CD8-positive, alpha-beta memory T cell (primary cell): ENCODE measurements around the gene TUBB1. TPM values are rescaled to one million over a fixed set of nuclear protein-coding genes. Genes with fewer than 3 reads are reported as not detected.
A peak's percentile ranks its signal among the peaks of the same experiment; 100 is the strongest.

Experiments
- CTCF ChIA-PET: fragments of 350-600 bp; sonication (Branson Sonifier 250); formaldehyde crosslinking; loops from one replicate; lab custom pipeline; 2021; ENCODE audit warnings: antibody characterized with exemption; lab: Charles Lee
- POLR2A ChIA-PET: fragments of 350-600 bp; sonication (Branson Sonifier 250); formaldehyde crosslinking; loops from one replicate; lab custom pipeline; 2021; ENCODE audit warnings: antibody characterized with exemption; lab: Charles Lee
- DNase-seq, 5 donors: peaks; one replicate each; pipeline versions ENCODE4 v3.0.0 to v3.0.0-alpha.2; 2020 to 2022; ENCODE audit warnings: mixed read lengths in 1 of 5
- H3K27ac ChIP-seq: one replicate; pipeline ENCODE4 v1.7.0; 2013; ENCODE audit warnings: low read depth, mild to moderate bottlenecking, low read length, moderate library complexity
- H3K27me3 ChIP-seq: 2 replicates; pipeline ENCODE4 v1.7.0; 2013; ENCODE audit warnings: low read length, mild to moderate bottlenecking; ENCODE audit not compliant: insufficient read depth, poor library complexity, severe bottlenecking
- H3K36me3 ChIP-seq: 2 replicates; pipeline ENCODE4 v1.7.0; 2013; ENCODE audit warnings: mild to moderate bottlenecking, low read length, moderate library complexity; ENCODE audit not compliant: insufficient read depth
- H3K4me1 ChIP-seq: 2 replicates; pipeline ENCODE4 v1.7.0; 2013; ENCODE audit warnings: mild to moderate bottlenecking, low read length, moderate library complexity; ENCODE audit not compliant: insufficient read depth
- H3K4me3 ChIP-seq: 2 replicates; pipeline ENCODE4 v1.7.0; 2013; ENCODE audit warnings: mild to moderate bottlenecking, low read length
- H3K9me3 ChIP-seq: 2 replicates; pipeline ENCODE4 v1.7.0; 2013; ENCODE audit warnings: mild to moderate bottlenecking, low read length
- H3K27ac Mint-ChIP-seq, 8 donors: one replicate each; pipeline ENCODE4 v1.8.0; 2020 to 2021; ENCODE audit warnings: mixed read lengths in 8 of 8, mild to moderate bottlenecking in 6 of 8, inconsistent platforms in 3 of 8, moderate library complexity in 3 of 8
- H3K27me3 Mint-ChIP-seq, 2 donors: one replicate each; pipeline ENCODE4 v1.8.0; 2020 to 2021; ENCODE audit warnings: mixed read lengths in 2 of 2, mild to moderate bottlenecking in 1 of 2, moderate library complexity in 1 of 2
- H3K36me3 Mint-ChIP-seq, 3 donors: one replicate each; pipeline ENCODE4 v1.8.0; 2020 to 2021; ENCODE audit warnings: mixed read lengths in 3 of 3, inconsistent platforms in 1 of 3, mild to moderate bottlenecking in 1 of 3
- H3K4me1 Mint-ChIP-seq, 3 donors: one replicate each; pipeline ENCODE4 v1.8.0; 2020 to 2021; ENCODE audit warnings: mixed read lengths in 3 of 3, inconsistent platforms in 1 of 3, mild to moderate bottlenecking in 1 of 3
- H3K4me3 Mint-ChIP-seq, 7 donors: one replicate each; pipeline ENCODE4 v1.8.0; 2020 to 2021; ENCODE audit warnings: mixed read lengths in 7 of 7, mild to moderate bottlenecking in 6 of 7, moderate library complexity in 4 of 7, inconsistent platforms in 2 of 7
- H3K9me3 Mint-ChIP-seq, 5 donors: one replicate each; pipeline ENCODE4 v1.8.0; 2020 to 2022; ENCODE audit warnings: mixed read lengths in 5 of 5, mild to moderate bottlenecking in 3 of 5, moderate library complexity in 2 of 5, inconsistent platforms in 1 of 5
- polyA plus RNA-seq: library from polyadenylated mRNA; unstranded; fragments of 300-500 nt; fragmentation: Illumina TruSeq; gene quantifications from one replicate; pipeline ENCODE4 v1.2.3, GENCODE V29; 2021
- total RNA-seq, 2 experiments: library from RNA; stranded (reverse); gene quantifications; one replicate each; pipeline ENCODE4 v1.2.3, GENCODE V29; 2021

TUBB1 gene
- total and polyA plus RNA-seq, 3 experiments from 2014 or later: 0.10 TPM; not detected in 2

DNA sequence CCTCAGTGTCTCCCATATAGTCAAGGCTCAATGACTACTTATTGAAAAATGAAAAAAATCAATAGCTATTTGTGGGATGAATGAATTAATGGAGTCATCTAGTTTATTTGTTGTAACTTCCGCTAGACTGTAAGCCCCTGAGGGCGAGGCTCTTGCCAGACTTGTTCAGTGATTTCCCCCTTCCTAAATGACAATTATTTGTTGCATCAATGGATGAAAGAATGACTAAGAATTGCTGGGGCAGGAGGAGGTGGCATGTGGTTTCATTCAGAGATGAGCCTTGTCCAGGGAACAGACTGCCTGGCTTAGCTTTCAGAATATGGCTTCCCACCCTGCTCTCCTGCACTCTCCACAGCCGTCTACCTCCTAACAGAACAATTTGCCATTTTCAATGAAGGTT, 24.5 kb downstream of the TUBB1 start:
- Histone ChIP-seq H3K36me3 (no peaks in the 10 kb centered on the region), H3K27me3 (no peaks in the 10 kb centered on the region), H3K4me3 (peak overlapping the region; percentile 76), H3K9me3 (no peaks in the 10 kb centered on the region), H3K4me1 (peaks cover 42% of the 10 kb centered on the region), H3K27ac (peak overlapping the region; percentile 89)
- CTCF ChIA-PET: interaction anchor here (0.9 to 4.1 kb wide), 4 partner anchors 11 to 159 kb away, joined by 3 to 24 read pairs (median 4); partner anchors contain the start of gene ATP5F1E
- POLR2A ChIA-PET: interaction anchor here (0.7 to 3.9 kb wide), 5 partner anchors 11 to 155 kb away, joined by 3 to 35 read pairs (median 3); partner anchors contain the start of gene ATP5F1E
- Mint-ChIP-seq H3K9me3 (no peaks in the 10 kb centered on the region), H3K4me1 (peaks cover 41 to 57% (median 56%) of the 10 kb centered on the region in 3 donors), H3K4me3 (peak overlapping the region; percentile 83 to 95 (median 92)), H3K36me3 (peaks cover 0 to 22% (median 2%) of the 10 kb centered on the region in 3 donors), H3K27ac (peak overlapping the region; percentile 79 to 98 (median 96)), H3K27me3 (no peaks in the 10 kb centered on the region)
- DNase-seq: no peak

DNA sequence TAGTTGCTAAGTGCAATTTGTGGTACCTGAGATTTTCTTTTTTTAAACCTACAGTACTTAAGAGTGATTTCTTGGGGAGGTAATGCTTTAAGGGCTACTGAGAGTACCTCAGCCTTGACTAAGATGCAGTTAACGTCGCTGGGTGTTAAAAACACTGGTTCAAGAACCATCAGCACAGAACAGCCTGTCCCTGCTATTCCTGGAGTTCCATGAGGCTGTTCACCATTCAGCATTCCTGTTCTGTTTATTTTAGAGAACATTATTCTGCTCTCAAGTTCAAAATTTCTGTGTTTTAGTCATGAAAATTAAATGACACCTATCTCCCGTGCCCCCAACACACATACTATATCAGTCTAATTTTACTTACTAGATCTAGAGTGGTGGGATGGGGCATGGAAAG, 25.1 kb downstream of the TUBB1 start:
- no peaks in the 10 kb centered on the region for H3K9me3 ChIP-seq
- H3K9me3 Mint-ChIP-seq: no peaks in the 10 kb centered on the region
- H3K27ac ChIP-seq: no peak overlapping the region
- peaks cover 40% of the 10 kb centered on the region for H3K4me1 ChIP-seq
- H3K27me3 Mint-ChIP-seq: peaks cover 0 to 1% of the 10 kb centered on the region in 2 donors
- no peaks in the 10 kb centered on the region for H3K27me3 ChIP-seq
- CTCF ChIA-PET: no interaction called here
- peak overlapping the region; percentile 79 to 98 (median 96) for H3K27ac Mint-ChIP-seq
- H3K36me3 ChIP-seq: no peaks in the 10 kb centered on the region
- peaks cover 0 to 18% (median 2%) of the 10 kb centered on the region in 3 donors for H3K36me3 Mint-ChIP-seq
- H3K4me3 ChIP-seq: no peak overlapping the region
- POLR2A ChIA-PET: no interaction called here
- peaks cover 38 to 51% (median 50%) of the 10 kb centered on the region in 3 donors for H3K4me1 Mint-ChIP-seq
- peak overlapping the region in 3 of 7 donors; percentile 7 to 83 (median 23) for H3K4me3 Mint-ChIP-seq
- DNase-seq: no peak

DNA sequence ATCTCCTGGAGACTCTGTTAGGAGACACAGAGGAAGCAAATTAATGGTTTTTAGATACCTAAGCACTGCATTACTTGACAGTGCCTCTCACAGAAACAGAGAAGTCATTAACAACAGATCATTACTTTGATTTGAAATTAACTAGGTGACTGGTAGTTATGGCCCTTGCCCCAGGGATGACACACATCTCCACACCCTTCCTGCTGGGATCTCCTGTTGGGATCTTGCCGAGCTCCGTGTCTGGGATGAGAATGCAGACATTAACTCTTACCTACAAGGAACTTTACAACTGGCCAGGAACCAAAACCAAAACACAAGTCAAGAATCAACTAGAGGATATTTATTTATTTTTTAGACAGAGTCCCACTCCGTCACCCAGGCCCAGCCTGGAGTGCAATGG, 25.6 kb downstream of the TUBB1 start:
- peak overlapping the region in 7 of 8 donors; percentile 55 to 98 (median 93) for H3K27ac Mint-ChIP-seq
- POLR2A ChIA-PET: no interaction called here
- Histone ChIP-seq H3K9me3 (no peaks in the 10 kb centered on the region), H3K36me3 (no peaks in the 10 kb centered on the region), H3K27me3 (no peaks in the 10 kb centered on the region), H3K4me3 (no peak overlapping the region), H3K4me1 (peaks cover 35% of the 10 kb centered on the region), H3K27ac (no peak overlapping the region)
- peak overlapping the region in 2 of 7 donors; percentile 21 to 83 for H3K4me3 Mint-ChIP-seq
- no peak for DNase-seq
- peaks cover 0 to 16% (median 2%) of the 10 kb centered on the region in 3 donors for H3K36me3 Mint-ChIP-seq
- CTCF ChIA-PET: interaction anchor here (1.7 to 1.9 kb wide), 2 partner anchors 11 to 163 kb away, joined by 4 to 5 read pairs; no protein-coding TSS in a partner anchor
- H3K9me3 Mint-ChIP-seq: no peaks in the 10 kb centered on the region
- H3K4me1 Mint-ChIP-seq: peaks cover 33 to 46% (median 45%) of the 10 kb centered on the region in 3 donors
- peaks cover 0 to 4% of the 10 kb centered on the region in 2 donors for H3K27me3 Mint-ChIP-seq

DNA sequence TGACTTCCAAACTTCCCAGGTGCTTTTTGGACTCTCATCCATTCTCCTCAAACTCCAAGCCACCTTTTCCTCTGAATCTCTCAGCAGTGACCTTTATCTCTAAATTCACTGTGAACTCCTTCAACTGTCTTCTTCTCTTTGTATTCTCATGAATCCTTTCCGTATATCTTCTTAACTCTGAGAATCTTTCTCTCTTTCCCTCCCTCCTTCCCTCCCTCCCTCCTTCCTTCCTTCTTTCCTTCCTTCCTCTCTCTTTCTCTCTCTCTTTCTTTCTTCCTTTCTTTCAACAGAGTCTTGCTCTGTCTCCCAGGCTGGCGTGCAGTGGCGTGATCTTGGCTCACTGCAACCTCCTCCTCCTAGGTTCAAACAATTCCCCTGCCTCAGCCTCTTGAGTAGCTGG, 27.6 kb downstream of the TUBB1 start:
- DNase-seq: no peak
- Histone ChIP-seq H3K9me3 (no peaks in the 10 kb centered on the region), H3K4me1 (peaks cover 15% of the 10 kb centered on the region), H3K27me3 (no peaks in the 10 kb centered on the region), H3K4me3 (no peak overlapping the region), H3K36me3 (no peaks in the 10 kb centered on the region), H3K27ac (no peak overlapping the region)
- H3K36me3 Mint-ChIP-seq: peaks cover 0 to 1% (median 0%) of the 10 kb centered on the region in 3 donors
- no peak overlapping the region for H3K4me3 Mint-ChIP-seq
- no peaks in the 10 kb centered on the region for H3K9me3 Mint-ChIP-seq
- peak overlapping the region in 1 of 8 donors; percentile 38 for H3K27ac Mint-ChIP-seq
- POLR2A ChIA-PET: no interaction called here
- peaks cover 6 to 19% of the 10 kb centered on the region in 2 donors for H3K27me3 Mint-ChIP-seq
- H3K4me1 Mint-ChIP-seq: peaks cover 15 to 25% (median 24%) of the 10 kb centered on the region in 3 donors
- CTCF ChIA-PET: interaction anchor here (1.9 kb wide), 1 partner anchor 161 kb away, joined by 5 read pairs; no protein-coding TSS in a partner anchor

DNA sequence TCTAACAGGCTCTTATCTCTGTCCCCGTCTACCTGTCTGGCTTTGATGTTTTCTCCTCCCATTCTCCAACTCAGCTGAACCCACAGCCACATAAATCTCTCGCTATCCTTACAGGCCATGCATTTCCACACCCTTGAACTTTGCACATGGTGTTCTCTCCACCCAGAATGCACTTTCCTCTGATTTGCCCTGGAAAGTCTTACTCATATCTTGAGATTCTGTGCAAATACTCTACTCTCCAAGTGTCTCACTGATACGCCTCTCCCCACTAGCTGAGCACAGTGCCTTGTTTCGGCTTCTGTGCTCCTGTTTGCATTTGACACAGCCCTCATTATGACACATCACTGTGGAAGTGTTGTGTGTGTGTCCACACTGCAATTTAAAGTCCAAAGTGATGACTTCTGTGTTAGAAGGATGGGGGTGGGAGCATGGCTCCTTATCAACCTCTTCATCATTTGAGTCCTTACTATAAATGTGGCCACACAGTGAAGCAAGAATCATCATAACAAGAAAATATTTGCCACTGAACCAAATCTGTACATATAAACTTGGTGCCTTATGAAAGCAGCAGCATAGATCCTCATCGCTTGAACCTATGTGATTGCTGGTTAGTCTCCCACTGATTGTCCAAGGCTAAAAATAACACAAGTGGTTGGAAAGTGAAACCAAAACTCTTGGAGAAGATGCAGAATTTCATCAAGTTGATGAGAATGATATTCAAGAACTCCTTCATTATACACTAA, 28.9 kb downstream of the TUBB1 start:
- Mint-ChIP-seq H3K27ac (peak overlapping the region in 2 of 8 donors; percentile 51 to 55), H3K9me3 (no peaks in the 10 kb centered on the region), H3K36me3 (peaks cover 0 to under 1% (median 0%) of the 10 kb centered on the region in 3 donors), H3K4me1 (peaks cover 14 to 23% (median 21%) of the 10 kb centered on the region in 3 donors), H3K4me3 (peak overlapping the region in 1 of 7 donors; percentile 4), H3K27me3 (peaks cover 8 to 24% of the 10 kb centered on the region in 2 donors)
- Histone ChIP-seq H3K36me3 (no peaks in the 10 kb centered on the region), H3K4me1 (peaks cover 11% of the 10 kb centered on the region), H3K27me3 (no peaks in the 10 kb centered on the region), H3K9me3 (no peaks in the 10 kb centered on the region), H3K27ac (no peak overlapping the region), H3K4me3 (no peak overlapping the region)
- CTCF ChIA-PET: no interaction called here
- no peak for DNase-seq
- POLR2A ChIA-PET: no interaction called here

DNA sequence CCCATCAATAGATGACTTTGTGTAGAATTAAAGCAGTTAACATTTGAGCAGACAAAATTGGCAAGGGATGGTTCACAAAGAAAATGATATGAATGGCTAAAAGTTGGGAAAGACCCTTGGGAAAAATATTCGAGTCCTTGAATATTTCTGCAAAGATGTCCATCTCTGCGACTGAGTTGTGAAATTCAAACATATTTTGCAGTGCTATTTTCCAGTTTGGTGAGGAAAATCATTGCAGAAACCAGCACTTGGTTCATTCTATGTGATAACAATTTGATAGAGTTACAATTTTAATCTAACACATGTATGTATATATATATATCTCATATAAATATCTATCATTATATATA, 29.4 kb downstream of the TUBB1 start:
- Mint-ChIP-seq H3K36me3 (no peaks in the 10 kb centered on the region), H3K4me1 (peaks cover 8 to 18% (median 15%) of the 10 kb centered on the region in 3 donors), H3K9me3 (no peaks in the 10 kb centered on the region), H3K27ac (no peak overlapping the region), H3K4me3 (no peak overlapping the region), H3K27me3 (peaks cover 8 to 30% of the 10 kb centered on the region in 2 donors)
- H3K9me3 ChIP-seq: no peaks in the 10 kb centered on the region
- no peak overlapping the region for H3K4me3 ChIP-seq
- ChIA-PET POLR2A (no interaction called here), CTCF (no interaction called here)
- no peak for DNase-seq
- H3K36me3 ChIP-seq: no peaks in the 10 kb centered on the region
- no peaks in the 10 kb centered on the region for H3K27me3 ChIP-seq
- no peak overlapping the region for H3K27ac ChIP-seq
- peaks cover 5% of the 10 kb centered on the region for H3K4me1 ChIP-seq

DNA sequence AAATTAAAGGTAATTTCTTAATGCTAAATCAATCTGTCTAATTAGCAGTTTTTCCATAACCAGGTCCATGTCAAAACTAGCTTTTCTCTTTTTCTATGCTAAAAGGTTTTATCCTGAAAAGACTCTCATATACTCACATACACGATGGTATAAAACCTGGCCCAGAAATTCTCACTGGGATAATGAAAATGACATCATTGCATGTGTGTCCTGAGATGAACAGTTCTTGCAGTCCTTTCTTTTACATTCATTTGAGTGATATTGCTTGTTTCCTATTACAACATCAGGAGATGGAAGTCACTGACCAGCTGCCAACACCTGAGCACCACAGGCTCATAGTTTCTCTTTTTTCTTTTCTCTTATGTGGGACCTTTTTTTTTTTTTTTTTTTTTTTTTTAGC, 31.2 kb downstream of the TUBB1 start:
- Mint-ChIP-seq H3K36me3 (no peaks in the 10 kb centered on the region), H3K4me3 (no peak overlapping the region), H3K4me1 (peaks cover 0 to 5% (median 3%) of the 10 kb centered on the region in 3 donors), H3K27me3 (peaks cover 13 to 40% of the 10 kb centered on the region in 2 donors), H3K27ac (peak overlapping the region in 1 of 8 donors; percentile 60), H3K9me3 (no peaks in the 10 kb centered on the region)
- Histone ChIP-seq H3K27ac (no peak overlapping the region), H3K4me1 (no peaks in the 10 kb centered on the region), H3K36me3 (no peaks in the 10 kb centered on the region), H3K4me3 (no peak overlapping the region), H3K9me3 (no peaks in the 10 kb centered on the region), H3K27me3 (no peaks in the 10 kb centered on the region)
- POLR2A ChIA-PET: no interaction called here
- DNase-seq: no peak
- CTCF ChIA-PET: interaction anchor here (1.2 kb wide), 1 partner anchor 171 kb away, joined by 3 read pairs; no protein-coding TSS in a partner anchor

DNA sequence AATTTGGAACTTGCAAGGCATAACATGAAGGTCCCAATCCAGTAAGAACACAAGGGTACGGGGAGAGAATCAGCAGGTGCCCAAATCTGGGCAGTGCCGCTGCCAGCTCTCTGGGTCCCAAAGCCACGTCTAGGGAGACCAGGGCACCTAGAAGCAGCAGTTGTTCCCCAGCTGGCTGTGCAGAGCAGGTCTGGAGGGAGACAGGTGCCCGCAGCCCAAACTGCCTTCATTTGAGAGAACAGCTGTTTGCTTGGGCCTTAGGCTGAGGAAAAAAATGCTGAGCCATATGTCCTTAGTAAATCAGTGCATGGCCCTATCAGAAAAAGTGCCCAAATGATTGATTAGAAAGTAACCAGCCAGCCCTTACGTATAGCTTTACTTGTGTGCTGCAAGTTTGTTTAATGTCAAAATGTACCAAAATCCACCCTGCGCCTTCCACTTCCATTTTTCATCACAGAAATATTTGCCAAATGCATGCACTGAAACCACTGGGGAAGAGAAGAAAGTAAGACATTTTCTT, 32.5 kb downstream of the TUBB1 start:
- Mint-ChIP-seq H3K27me3 (peaks cover 15 to 47% of the 10 kb centered on the region in 2 donors), H3K27ac (no peak overlapping the region), H3K36me3 (no peaks in the 10 kb centered on the region), H3K4me1 (peaks cover 0 to 5% (median 3%) of the 10 kb centered on the region in 3 donors), H3K9me3 (no peaks in the 10 kb centered on the region), H3K4me3 (no peak overlapping the region)
- POLR2A ChIA-PET: no interaction called here
- Histone ChIP-seq H3K9me3 (no peaks in the 10 kb centered on the region), H3K4me3 (no peak overlapping the region), H3K36me3 (no peaks in the 10 kb centered on the region), H3K4me1 (no peaks in the 10 kb centered on the region), H3K27ac (no peak overlapping the region), H3K27me3 (no peaks in the 10 kb centered on the region)
- DNase-seq: no peak
- CTCF ChIA-PET: interaction anchor here (1.1 kb wide), 1 partner anchor 156 kb away, joined by 4 read pairs; no protein-coding TSS in a partner anchor
